AG10803 (cell line): ENCODE results near the gene TSPAN14.
"Not testable (repeated sequence)": the region's sequence is repeated elsewhere in the genome, so short reads cannot be mapped to it uniquely, and the experiment has no call there.

Experiments used
- DNase-seq: peaks from one replicate; pipeline ENCODE4 v3.0.0; 2010; ENCODE audit warnings: low read depth
- H3K4me3 ChIP-seq: 2 replicates; pipeline ENCODE4 v1.5.1; 2011; ENCODE audit warnings: mild to moderate bottlenecking, low read length, control low read depth
- TF ChIP-seq, protein P1 (sequence below): conservative IDR thresholded peaks from 2 replicates; pipeline ENCODE4 v1.5.1; 2011; ENCODE audit warnings: mild to moderate bottlenecking, low read length, control low read depth, inconsistent platforms

TSPAN14 gene

DNA sequence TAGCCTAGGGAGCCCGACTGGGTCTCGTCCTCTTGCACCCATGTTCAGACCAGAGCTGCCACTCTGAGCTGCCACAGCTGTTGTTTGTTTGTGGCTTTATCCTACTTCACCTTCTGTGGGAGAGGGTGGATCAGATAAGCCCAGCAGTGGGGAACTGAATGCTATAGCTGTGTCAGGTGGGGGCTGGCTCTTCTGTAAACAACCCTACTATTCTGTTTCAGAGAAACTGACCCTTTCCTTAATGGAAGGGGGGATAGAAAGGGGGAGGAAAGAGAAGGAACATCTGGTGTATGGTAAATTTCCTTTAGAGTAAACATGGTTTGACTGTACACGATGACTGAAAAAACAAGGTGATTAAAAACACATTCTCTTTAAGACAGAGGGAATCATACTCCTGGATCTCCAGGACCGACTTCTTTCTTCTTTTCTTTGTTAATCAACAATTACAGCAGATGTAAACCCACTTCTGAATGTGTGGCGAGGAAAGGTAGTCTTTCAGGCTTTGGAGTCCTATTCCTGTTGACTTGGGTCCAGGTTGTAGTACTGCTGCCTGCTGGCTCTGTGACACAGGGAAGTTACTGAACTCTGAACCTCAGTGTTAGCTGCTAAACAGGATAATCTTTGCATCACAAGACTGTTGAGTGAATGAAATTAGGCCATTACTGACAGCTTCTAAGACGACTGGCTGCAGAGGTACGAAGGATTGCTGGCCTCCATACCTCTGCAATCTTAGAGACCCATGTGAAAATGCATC, 39.8 kb upstream of the TSPAN14 start:
- DNase-seq: no peak
- no peak overlapping the region for H3K4me3 ChIP-seq
- TF ChIP-seq, protein P1, sequence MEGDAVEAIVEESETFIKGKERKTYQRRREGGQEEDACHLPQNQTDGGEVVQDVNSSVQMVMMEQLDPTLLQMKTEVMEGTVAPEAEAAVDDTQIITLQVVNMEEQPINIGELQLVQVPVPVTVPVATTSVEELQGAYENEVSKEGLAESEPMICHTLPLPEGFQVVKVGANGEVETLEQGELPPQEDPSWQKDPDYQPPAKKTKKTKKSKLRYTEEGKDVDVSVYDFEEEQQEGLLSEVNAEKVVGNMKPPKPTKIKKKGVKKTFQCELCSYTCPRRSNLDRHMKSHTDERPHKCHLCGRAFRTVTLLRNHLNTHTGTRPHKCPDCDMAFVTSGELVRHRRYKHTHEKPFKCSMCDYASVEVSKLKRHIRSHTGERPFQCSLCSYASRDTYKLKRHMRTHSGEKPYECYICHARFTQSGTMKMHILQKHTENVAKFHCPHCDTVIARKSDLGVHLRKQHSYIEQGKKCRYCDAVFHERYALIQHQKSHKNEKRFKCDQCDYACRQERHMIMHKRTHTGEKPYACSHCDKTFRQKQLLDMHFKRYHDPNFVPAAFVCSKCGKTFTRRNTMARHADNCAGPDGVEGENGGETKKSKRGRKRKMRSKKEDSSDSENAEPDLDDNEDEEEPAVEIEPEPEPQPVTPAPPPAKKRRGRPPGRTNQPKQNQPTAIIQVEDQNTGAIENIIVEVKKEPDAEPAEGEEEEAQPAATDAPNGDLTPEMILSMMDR: no peak

DNA sequence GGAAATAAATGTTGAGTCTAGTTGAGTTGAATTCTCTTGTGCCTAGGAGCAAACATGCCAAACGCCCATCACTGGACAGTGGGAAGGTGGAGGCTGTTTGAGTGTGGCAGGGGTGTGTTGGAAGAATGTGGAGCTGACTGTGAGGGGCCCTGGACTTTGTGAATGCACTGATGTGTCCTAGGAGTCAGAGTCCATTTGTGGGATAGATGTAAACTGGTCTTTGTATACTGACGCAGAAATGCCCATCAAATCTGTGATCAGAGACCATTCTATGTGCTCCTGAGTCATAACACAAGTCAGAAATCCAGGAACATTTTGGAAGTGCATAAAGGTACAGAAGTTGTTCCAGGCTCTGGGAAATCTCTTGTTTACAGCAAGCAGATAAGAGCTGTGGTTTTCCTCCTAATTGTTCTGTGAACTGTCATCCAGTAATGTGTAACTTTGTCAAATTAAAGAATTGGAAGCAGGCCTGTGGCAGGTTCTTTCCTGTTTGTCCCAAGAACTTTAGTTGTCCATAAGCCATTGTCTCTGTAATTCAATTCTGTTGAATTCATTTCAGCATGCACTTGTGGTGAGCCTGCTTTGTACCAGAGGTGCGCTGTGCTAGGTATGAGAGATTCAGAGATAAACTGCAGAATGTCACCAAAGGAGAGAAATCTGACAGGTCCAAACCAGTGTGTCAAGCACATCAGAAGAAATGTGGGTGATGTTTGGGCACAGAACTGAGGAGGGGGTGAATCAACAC, 38.2 kb upstream of the TSPAN14 start:
- no peak overlapping the region for H3K4me3 ChIP-seq
- TF ChIP-seq, protein P1: no peak
- DNase-seq: no peak

DNA sequence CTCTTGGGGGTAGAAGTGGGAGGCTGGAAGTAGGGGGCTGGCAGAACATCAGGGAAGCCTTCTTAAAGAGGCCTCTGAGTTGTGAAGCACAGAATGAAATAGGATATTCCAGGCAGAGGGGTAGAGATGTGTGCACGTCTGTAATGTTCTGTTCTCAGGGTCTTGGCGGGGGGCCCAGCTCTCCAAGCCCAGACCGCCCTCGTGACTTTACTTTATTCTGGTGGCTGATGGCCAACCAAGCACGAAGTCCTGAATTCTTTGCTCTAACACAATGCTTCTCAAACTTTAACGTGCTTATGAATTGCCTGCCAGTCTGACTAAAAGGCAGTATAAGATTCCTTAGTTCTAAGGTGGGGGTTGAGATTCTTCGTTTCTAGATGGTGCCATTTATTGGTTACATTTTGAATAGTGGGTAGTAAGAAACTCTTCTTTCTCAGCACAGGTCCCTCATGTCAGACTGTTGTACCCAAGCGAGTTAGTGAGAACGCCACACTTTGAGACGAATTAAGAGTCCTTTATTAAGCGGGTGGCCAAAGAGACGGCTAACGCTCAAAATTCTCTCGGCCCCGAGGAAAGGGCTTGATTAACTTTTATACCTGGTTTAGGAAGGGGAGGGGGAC, 37.5 kb upstream of the TSPAN14 start:
- H3K4me3 ChIP-seq: no peak overlapping the region
- TF ChIP-seq, protein P1: no peak

DNA sequence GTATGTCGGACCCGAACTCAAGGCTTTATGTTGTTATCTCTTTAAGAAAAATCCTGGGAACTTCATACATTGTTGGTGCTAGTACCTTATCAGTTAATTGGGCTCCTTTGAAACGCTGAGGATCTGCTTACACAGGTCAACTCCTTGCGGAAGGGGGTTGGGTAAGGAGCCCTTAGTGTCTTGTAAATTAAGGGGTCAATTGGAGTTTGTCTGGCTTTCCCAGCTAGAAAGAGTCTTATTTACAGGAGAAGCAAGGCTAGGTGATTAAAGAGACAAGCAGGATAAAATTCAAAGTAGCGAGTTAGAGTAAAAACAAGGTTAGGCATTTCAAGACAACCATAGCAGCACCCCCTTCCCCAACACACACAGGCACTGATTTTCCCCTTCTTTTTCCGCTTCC, 36.9 kb upstream of the TSPAN14 start:
- not testable (repeated sequence) for H3K4me3 ChIP-seq, DNase-seq

More for the DNA sequence above, 37.5 kb upstream of the TSPAN14 start:
- no peak for DNase-seq

- TF ChIP-seq, protein P1: no peak
- no peak for DNase-seq
- H3K4me3 ChIP-seq: no peak overlapping the region
Measured at GRCh38 chr10:80421050-80421706, 32.9 kb upstream of the TSPAN14 start.

DNA sequence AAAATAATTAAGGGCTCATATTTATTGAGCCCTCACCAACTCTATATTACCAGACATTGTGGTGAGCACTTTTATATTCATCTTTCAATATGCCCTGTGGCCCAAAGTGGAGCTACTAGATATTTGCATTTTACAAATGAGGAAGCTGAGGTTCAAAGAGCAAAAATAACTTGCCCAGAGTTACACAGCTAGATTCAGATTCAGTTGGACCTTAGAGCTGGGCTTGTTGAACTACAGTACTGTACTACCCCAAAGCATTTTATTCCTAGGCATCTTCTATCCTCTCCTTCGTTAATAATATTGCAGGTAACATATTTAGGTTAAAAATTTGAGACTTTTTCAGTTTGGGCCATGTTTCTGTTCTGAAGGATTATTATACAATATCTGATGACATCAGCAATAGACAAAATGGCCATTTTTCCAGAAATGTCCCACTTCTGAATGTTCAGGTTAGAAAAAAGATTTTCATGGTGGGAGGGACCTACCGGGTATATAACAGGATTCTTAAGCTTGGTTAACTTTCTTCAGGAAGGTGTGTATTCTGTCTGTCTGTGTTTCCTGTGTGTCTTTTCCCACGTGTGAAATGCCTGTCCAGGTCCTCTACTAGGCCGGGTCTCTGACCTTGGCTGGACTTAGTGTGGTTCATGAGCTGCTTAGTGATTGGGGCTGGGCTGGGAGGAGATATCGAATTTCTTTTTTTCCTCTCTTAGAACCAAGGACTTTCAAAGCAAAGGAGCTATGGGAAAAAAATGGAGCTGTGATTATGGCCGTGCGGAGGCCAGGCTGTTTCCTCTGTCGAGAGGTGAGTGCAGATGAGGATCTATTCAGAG, 32.2 kb upstream of the TSPAN14 start:
- TF ChIP-seq, protein P1: no peak
- no peak overlapping the region for H3K4me3 ChIP-seq
- no peak for DNase-seq
